ENCODE results near the gene SLC37A2. TPM values are rescaled to one million over a fixed set of nuclear protein-coding genes. Genes with fewer than 3 reads are reported as not detected.

The SLC37A2 gene
- total RNA-seq, 1 donor from 2014 or later: 2.4 TPM

GRCh38 chr11:125081098-125081798, 18.1 kb downstream of the SLC37A2 start:
- no peak for DNase-seq
- no peaks in the 10 kb centered on the region for H3K36me3 ChIP-seq
- H3K27me3 ChIP-seq (ENCODE audit: low read depth): peaks cover 52% of the 10 kb centered on the region
- no peak for TF ChIP-seq CTCF (IDR thresholded peaks at IDR 0.05; ENCODE audit: borderline replicate concordance)
- no peak overlapping the region for H3K27ac ChIP-seq (replicated peaks)
- intact Hi-C loops (cut with micrococcal nuclease): no loop called here
- no peaks in the 10 kb centered on the region for H3K9me3 ChIP-seq (replicated peaks)
- H3K4me3 ChIP-seq: no peak overlapping the region
- H3K4me1 ChIP-seq: no peaks in the 10 kb centered on the region

GRCh38 chr11:125082040-125082439, 18.9 kb downstream of the SLC37A2 start:
- Histone ChIP-seq H3K27ac (replicated peaks) (no peak overlapping the region), H3K4me3 (no peak overlapping the region), H3K27me3 (ENCODE audit: low read depth) (peaks cover 44% of the 10 kb centered on the region), H3K4me1 (no peaks in the 10 kb centered on the region), H3K36me3 (no peaks in the 10 kb centered on the region), H3K9me3 (replicated peaks) (no peaks in the 10 kb centered on the region)
- intact Hi-C loops (cut with micrococcal nuclease): no loop called here
- no peak for TF ChIP-seq CTCF (IDR thresholded peaks at IDR 0.05; ENCODE audit: borderline replicate concordance)
- no peak for DNase-seq

- H3K27me3 ChIP-seq (ENCODE audit: low read depth): peaks cover 38% of the 10 kb centered on the region
- H3K9me3 ChIP-seq (replicated peaks): no peaks in the 10 kb centered on the region
- H3K4me3 ChIP-seq: no peak overlapping the region
- DNase-seq: no peak
- TF ChIP-seq CTCF (IDR thresholded peaks at IDR 0.05; ENCODE audit: borderline replicate concordance): no peak
- H3K4me1 ChIP-seq: no peaks in the 10 kb centered on the region
- intact Hi-C loops (cut with micrococcal nuclease): no loop called here
- no peaks in the 10 kb centered on the region for H3K36me3 ChIP-seq
- no peak overlapping the region for H3K27ac ChIP-seq (replicated peaks)
Observed at GRCh38 chr11:125082611-125083311, 19.7 kb downstream of the SLC37A2 start.

- H3K4me1 ChIP-seq: no peaks in the 10 kb centered on the region
- H3K9me3 ChIP-seq (replicated peaks): no peaks in the 10 kb centered on the region
- no peaks in the 10 kb centered on the region for H3K36me3 ChIP-seq
- no peak for TF ChIP-seq CTCF (IDR thresholded peaks at IDR 0.05; ENCODE audit: borderline replicate concordance)
- peaks cover 38% of the 10 kb centered on the region for H3K27me3 ChIP-seq (ENCODE audit: low read depth)
- intact Hi-C loops (cut with micrococcal nuclease): no loop called here
- no peak overlapping the region for H3K4me3 ChIP-seq
- DNase-seq: no peak
- H3K27ac ChIP-seq (replicated peaks): no peak overlapping the region
Observed at GRCh38 chr11:125083312-125084056, 20.4 kb downstream of the SLC37A2 start.

- no peak overlapping the region for H3K4me3 ChIP-seq
- DNase-seq: no peak
- no peak overlapping the region for H3K27ac ChIP-seq (replicated peaks)
- peaks cover 38% of the 10 kb centered on the region for H3K27me3 ChIP-seq (ENCODE audit: low read depth)
- no peak for TF ChIP-seq CTCF (IDR thresholded peaks at IDR 0.05; ENCODE audit: borderline replicate concordance)
- intact Hi-C loops (cut with micrococcal nuclease): no loop called here
- H3K4me1 ChIP-seq: no peaks in the 10 kb centered on the region
- H3K36me3 ChIP-seq: no peaks in the 10 kb centered on the region
- H3K9me3 ChIP-seq (replicated peaks): no peaks in the 10 kb centered on the region
Observed at GRCh38 chr11:125084057-125084416, 20.9 kb downstream of the SLC37A2 start.
